DMS114 treated with DMSO at 0.1 percent for 48 hours (cell line): ENCODE data around the gene LEFTY2.
"Not testable (repeated sequence)": the region's sequence is repeated elsewhere in the genome, so short reads cannot be mapped to it uniquely, and the experiment has no call there.

Source experiments
- DNase-seq: peaks from one replicate; lab custom pipeline; 2025; ENCODE audit not compliant: unreplicated experiment; lab: John Stamatoyannopoulos, UW

The LEFTY2 gene

DNA sequence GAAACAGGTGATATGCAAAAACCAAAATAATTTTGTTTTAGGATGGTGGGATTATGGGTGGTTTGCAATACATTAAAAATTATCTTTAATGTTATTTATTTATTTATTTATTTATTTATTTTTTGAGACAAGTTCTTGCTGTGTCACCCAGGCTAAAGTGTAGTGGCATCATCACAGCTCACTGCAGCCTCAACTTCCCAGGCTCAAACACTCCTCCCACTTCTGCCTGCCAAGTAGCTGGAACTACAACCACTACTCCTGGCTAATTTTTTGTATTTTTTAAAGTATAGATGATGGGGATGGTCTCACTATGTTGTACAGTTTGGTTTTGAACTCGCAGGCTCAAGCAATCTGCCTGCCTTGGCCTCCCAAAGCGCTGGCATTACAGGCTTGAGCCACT, 10.5 kb downstream of the LEFTY2 start:
- no peak for DNase-seq

DNA sequence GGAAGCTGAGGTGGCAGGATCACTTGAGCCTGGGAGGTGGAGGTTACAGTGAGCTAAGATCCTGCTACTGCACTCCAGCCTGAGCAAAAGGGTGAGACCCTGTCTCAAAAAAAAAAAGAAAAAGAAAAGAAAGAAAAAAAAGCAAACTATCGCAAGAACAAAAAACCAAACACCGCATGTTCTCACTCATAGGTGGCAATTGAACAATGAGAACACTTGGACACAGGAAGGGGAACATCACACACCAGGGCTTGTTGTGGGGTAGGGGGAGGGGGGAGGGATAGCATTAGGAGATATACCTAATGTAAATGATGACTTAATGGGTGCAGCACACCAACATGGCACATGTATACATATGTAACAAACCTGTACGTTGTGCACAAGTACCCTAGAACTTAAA, 11.6 kb downstream of the LEFTY2 start:
- DNase-seq = not testable (repeated sequence)

DNA sequence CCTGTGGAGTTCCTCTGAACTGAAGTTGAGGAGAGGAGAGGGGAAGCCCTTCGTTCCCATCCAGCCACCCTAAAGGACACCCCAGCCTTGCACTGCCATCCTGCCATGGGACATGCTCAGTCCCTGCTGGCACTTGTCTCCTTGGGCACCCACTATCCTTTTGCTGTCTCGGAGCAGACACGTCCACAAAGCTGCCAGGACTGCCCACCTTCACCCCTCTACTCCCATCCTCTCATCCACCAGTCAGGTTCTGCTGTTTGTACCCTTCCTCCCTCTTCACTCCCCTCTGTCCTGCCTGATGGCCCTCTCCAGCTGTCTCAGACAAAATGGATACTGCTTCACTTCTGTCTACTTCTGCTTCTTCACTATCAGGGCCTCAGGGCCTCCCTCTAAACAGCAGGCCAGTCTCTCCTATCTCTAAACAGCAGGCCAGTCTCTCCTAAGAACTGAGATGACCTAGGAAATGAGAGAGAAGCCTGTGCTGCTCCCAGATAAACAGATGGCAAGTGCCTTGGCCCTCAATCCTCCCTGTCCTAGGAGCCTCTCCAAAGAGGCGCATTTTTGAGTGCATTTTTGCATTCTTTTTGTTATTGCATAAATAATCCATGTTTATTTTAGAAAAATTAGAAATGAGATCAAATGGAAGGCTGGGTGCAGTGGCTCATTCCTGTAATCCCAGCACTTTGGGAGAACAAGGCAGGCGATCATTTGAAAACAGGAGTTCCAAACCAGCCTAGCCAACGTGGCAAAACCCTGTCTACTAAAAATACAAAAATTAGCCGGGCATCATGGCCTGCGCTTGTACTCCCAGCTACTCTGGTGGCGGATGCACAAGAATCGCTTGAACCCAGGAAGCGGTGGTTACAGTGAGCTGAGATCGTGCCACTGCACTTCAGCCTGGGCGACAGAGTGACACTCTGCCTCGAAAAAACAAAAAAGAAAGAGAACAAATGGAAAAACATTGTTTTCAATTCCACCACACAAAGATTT, 12.5 kb downstream of the LEFTY2 start:
- no peak for DNase-seq

DNA sequence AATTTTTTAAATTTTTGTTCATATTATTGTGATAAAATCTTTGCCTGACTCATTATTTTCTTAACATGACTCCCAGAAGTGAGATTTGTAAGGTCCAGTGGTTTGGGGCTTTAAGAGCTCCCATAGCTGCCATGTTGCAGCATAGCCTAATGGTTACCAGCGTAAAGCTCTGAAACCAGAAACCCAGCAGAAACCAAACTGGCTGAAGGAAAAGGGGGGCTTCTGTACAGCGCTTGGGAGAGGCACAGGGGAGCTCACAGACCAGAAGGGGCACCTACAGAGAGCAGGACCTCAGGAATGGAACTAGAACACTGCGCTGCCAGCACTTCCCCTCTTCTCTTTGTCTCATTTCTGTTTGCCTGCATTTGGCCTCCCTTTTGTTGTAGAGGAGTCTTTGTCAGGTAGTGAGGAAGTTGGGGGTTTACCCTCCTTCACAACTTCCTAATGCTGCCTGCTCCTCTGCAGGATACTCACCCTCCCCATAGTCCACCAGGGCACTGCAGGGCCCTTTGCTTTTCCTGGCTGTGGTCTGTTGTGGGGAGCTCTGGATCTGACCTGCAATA, 14.4 kb downstream of the LEFTY2 start:
- DNase-seq = no peak

DNA sequence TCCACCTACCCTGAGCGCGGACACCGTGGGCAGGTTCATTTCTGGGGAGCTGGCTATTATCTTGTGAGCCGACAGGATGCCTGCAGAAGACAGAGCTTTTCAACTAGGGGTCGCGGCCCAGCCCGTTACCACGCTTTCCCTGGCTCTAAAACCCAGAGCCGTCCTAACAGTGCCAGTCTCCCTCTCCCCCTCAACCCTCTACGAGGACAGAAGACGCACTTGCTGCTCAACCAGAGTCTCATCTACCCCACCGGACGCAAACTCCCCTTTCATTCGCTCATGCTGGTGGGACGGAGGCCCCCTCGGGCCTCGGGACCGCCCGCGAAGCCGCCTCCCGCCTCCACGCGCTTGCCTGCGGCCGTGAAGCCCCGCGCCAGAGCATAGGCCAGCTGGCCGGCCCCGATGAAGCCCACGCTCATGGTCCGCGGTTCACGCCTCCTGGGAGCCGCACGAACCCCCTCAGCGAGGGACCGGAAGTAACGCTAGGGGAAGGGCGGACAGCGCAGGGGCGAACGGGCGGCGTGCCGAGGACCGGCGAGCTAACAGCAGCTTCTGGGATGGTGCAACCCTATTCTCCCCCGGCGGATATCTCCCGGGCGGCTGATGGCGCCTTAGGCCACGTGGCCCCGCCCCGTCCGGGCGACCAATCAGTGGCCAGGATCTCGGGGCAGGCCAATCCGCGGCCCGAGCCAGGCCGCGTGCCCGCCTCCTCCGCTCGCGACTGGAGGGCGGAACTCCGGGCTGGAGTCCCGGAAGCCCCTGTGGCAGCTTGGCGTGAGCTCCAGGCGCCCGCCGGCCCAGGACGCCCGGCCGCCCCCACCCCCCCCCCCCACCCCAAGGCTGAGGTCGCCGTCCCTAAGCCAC, 17.1 kb downstream of the LEFTY2 start, which contains the start of gene PYCR2:
PYCR2 (minus strand) TSS at position 559 of the 864 bp plus-strand sequence; CDS start at position 419, 140 bp downstream.
- peak; percentile 86 for DNase-seq

DNA sequence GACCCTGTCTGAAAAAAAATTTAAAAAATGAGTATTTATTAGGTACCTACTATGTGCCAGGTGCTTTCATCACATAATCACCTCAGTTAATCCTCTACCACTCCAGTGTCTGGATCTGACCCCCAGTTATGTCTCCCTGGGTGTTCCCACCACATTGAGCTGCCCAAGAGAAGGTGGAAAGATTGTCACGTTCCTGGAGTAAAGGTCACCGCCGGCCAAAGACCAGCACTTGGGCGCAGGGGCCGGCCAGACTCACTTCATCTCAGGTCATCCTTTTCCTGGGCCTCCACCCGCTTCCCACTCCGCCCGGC, 17.7 kb downstream of the LEFTY2 start:
- no peak for DNase-seq

DNA sequence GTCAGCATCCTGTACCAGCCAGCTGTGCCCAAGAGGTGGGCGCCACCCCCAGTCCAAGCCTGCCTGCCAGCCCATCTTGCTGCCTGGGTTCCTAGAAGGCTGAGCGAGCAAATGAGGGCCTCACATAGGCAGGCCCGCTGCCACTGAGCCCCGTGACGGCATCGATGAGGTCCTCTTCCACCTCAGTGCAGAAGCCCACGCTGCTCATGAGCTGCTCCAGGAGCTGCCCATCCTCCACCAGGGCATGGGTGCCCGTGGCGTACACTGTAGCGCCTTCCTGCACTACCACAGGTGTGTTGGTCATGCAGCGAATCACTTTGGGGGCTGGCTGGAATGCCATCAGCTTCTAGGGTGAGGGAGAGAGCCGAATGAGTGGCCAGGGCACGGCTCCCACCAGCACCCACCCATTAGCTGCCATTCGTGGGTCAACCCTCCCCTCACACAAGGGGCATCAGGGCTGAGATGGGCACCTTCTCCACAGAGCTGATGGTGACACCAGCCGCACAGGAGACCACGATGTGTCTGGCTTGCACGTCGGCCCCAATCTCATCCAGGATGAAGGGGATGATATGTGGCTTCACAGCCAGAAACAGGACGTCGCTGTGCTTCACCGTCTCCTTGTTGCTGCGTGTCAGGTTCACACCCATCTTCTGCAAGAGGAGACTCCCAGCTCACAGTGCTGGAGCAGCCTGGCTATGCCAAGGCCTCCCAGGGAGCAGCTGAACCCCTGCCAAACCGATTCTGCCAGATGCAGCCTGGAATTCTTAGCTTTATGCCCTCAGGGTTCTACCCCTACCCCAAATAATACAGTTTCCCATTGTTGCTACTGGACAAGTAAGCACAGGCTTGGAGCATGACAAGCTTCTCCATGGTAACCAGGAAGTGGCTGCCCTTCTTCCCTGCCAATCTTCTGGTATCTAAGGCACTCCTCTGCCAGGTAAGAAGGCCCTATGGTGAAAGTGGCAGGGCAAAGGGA, 19.0 kb downstream of the LEFTY2 start:
- DNase-seq = no peak

DNA sequence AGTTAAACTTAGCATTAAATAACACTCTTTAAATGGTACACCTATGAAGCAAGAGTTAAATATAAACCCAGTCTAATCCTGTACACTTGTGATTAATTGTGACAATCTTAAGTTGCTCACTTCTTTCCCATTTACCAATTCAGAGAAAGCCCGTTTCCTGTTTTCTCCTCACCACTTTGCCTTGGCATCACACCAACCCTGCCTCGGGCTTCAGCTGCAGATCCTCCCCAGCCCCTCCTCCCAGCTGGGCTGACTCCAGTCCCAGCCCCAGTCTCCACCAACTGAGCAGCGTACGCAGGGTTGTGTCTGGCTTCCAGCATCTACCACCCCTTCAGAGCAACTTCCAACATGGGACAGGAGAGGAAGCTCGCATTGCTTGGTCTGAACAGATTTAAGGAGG, 21.1 kb downstream of the LEFTY2 start:
- no peak for DNase-seq

DNA sequence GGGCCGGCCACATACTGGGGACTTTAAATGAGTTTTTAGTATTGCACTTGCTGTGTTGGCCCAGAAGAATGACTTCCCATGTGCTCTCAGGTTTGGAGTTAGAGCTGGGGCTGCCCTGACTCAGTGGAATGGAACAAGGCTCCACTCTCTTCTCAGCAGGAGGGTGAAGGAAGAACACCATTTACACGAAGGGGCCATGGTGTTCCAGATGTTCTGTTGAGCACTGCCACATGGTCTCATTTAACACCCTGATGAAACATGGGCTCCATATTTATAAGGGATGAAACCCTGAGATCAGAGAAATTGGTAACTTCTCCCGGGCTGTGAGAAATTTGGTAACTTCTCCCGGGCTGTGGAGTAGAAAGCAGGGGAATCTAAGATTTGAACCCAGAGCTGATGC, 22.7 kb downstream of the LEFTY2 start:
- DNase-seq = no peak

DNA sequence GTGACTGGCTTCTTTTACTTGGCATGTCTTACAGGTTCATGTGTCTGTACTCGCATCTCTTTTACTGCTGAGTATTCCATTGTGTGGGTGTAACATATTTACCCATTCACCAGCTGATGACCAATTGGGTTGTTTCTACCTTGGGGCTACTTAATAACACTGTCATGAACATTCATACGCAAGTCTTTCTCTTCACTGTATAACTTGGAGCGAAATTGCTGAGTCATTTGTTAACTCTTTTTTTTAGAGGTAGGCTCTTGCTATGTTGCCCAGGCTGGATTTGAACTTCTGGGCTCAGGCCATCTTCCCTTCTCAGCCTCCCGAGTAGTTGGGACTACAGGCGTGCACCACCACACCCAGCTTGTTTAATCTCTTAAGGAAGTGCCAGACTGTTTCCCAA, 23.5 kb downstream of the LEFTY2 start:
- DNase-seq = no peak

DNA sequence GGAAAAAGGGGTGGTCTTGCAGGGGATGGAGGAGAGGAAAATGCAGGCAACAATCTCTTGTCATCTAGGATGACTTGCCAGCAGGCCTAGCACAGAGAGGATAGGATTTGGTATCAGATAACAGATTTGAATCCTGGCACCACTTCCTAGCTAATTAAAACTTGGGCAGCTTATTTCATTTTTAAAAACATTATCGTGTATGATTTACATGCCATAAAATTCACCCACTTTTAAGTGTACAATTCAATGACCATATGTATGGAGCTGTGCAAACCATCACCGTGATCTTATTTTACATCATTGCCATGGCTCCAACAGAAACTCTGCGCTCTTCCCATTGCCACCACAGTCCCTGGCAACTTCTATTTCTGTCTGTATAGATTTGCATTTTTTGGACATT, 23.9 kb downstream of the LEFTY2 start:
- no peak for DNase-seq

DNA sequence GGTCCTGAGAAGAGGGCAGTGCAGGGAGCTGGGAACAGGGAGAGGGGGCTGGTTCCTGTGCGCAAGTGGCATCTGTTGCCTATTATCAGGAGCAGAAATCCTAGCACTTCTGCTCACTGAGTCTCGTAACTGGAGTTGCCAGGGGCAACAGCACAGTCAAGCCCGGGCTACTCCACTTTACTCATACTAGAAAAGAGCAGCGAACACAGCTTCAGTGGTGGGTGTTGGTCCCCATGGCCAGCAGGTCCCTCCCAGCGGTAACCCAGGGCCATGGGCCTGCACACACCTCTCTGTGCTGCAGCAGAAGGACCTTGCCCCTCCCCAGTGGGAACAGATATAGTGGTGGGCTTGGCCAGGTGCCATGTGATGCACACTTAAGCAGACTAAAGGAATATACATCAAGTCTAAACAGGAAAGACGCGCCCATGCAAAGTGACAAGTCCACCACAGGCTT, 25.5 kb downstream of the LEFTY2 start:
- DNase-seq = no peak

DNA sequence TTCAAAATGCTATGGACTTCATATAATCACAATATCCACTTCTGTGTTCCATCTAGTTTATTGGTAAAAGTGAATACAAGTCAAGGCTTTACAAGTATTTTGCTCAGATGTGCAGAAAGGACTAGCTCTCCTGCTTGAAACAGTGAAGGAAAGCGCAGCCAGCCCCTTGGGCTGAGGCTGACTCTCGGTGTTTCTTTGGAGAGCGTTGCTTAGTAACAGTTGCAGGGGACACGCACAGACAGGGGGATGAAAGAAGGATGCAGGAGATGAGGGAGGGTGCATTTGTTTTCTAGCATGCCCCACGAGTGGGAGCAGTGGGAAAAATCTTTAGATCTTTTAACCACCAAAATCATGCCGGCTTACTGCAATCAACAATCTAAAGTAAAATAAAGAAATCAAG, 26.1 kb downstream of the LEFTY2 start:
- DNase-seq = no peak

DNA sequence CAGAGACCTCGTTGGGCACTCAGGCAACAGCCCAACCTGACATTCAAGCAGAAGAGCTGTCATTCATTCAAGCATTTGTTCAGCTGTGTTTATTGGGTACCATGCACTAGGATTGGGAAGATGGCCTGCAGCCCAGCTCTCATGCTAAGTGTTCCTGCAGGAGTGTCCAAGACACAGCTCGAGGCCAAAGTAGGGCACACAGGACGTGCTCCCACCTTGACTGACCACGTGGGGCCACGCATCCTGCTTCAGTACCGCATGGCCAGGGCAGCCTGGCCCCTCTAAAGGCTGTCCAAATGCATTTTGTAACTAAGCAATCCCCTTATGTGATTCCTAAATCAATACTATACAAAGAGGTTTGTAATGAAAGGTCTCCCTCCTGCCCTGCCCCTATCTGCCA, 26.6 kb downstream of the LEFTY2 start:
- DNase-seq = no peak

DNA sequence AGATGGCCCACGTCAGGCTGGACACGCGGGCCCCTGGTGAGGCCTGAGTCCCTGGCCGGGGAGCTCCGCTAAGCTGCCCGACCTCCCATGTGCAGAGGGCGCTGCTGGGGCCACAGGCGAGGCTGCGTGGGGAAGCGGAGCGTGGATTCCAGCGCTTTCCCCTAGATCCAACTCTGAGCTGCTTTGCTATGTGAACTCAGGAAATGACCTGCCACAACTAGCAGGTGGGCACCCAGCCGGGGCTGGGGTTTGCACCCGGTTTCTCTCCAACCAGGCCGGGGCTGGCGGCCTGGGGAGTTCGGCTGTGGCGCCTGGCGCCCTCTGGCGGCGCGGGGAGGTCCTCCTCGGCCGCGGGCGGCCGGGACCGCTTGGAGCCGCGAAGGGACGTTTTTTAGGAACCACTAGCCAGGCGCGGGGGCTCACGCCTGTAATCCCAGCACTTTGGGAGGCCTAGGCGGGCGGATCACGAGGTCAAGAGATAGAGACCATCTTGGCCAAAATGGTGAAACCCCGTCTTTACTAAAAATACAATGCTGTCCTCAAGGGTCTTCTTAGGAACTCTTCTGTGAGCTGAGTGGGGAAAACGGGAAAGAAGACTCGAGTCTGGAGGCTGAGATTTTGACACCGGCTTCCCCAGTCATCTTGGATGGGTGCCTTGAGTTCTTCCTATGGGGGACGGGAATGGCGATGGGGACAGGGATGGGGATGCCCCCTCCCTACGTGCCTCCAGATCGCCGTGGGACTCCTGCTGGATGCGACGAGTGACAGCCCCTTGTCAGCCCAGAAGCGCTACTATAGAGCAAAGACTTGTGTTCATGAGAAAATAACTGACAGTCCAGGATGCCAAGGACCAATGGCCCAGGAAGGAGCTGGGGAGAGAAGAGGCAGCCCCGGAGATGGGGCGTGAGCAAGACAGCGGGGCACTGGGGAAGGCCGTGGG, 29.6 kb downstream of the LEFTY2 start:
- DNase-seq = no peak

DNA sequence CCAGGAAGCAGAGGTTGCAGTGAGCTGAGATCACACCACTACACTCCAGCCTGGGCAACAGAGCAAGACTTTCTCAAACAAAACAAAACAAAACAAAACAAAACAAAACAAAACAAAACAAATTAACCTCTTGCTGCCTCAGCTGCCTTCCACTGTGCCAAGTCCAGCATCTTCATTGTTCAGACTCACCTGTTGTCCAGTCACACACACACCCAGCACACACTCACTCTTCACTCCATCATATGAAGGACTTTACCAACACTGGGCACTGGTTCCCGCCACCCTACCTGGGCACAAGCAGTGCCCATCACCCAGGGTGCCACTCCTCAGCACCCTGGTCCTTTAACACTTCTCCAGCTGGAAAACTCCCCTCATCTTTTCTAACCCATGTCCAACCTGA, 31.5 kb downstream of the LEFTY2 start:
- DNase-seq = no peak

DNA sequence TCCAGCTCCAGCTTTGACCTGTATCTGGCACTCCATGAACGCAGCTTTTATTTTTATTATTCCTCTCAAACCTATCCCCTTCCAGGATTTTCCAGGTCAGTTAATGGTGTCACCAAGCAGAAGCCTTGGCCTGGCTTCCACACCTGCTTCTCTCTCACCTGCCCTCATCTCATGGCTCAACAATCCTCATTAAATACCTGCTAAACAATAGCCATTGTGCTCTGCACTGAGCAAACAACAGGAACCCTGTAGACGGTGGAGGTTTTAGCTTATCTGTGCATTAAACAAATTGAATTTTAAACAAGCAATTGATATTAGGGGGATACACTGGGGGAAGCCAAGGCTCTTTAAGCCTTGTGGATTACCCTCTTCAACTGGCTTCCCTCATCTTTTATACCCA, 32.2 kb downstream of the LEFTY2 start:
- no peak for DNase-seq

DNA sequence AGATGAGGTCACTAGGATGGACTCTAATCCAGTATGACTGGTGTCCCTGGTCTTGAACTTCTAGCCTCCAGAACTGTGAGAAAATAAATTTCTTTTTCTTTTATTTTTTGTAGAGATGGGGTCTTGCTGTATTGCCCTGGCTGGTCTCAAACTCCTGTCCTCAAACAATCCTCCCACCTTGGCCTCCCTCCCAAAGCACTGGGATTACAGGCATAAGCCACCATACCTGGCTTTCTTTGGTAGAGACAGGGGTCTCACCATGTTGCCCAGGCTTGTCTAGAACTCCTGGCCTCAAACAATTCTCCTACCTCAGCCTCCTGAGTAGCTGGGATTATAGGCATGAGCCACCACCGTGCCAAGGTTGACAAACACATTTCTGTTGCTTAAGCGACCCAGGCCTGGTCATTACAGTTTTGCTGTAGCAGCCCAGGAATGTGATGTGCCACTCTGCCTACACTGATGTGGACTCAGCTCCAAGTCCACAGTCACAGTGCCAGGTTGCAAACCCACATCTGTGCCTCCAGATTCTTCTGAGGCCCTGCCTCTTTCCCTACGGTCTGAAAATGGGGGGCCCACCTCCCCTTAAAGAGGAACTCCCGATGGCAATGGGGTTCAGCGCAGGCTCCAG, 32.9 kb downstream of the LEFTY2 start:
- no peak for DNase-seq

DNA sequence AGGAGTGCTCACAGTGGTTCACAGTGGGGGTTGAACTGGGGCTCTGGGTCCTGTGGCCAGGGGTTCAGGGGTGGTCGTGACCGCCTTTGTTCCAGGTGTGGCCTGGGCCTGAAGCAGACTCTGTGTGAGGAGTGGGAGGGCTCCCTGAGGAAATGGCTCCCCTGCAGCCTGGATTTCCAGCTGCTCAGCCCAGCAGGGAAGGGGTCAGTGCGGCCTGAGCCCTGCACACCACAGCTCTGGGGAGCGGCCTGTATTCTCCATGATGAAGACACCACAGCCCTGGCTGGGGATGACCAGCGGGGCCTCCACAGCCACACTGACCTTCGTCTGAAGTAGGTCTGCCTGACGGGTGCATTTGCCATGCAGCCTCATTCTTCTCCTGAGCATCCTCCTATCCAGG, 33.7 kb downstream of the LEFTY2 start:
- no peak for DNase-seq
